Natural killer cell treated with Interleukin-12 subunit alpha and Interleukin-12 subunit beta and Interleukin-15 and Interleukin-18, amount 100 ng/mL, for 72 hours (primary cell): ENCODE results near the gene TBC1D10A. TPM values are rescaled to one million over a fixed set of nuclear protein-coding genes. Genes with fewer than 3 reads are reported as not detected.
"Not testable (repeated sequence)": the region's sequence is repeated elsewhere in the genome, so short reads cannot be mapped to it uniquely, and the experiment has no call there.

ENCODE experiments used
- ATAC-seq, 2 donors: fragments of 150-1000 bp; cut with Tn5 transposase in 1 of 2; sonication (Bioruptor Pico), chemical (Tn5 transposase) in 1 of 2; 2 replicates each; pipeline ENCODE4 v1.10.0; 2021
- DNase-seq: peaks from one replicate; pipeline ENCODE4 v3.0.0; 2022; ENCODE audit warnings: low spot score
- H3K27ac Mint-ChIP-seq, 2 donors: 1 replicate in 1 of 2; 2 replicates in 1 of 2; pipeline ENCODE4 v1.8.0; 2022; ENCODE audit warnings: mixed read lengths in 2 of 2, mild to moderate bottlenecking in 1 of 2, moderate library complexity in 1 of 2
- H3K27me3 Mint-ChIP-seq, 2 donors: 1 replicate in 1 of 2; 2 replicates in 1 of 2; pipeline ENCODE4 v1.8.0; 2022; ENCODE audit warnings: mixed read lengths in 2 of 2
- H3K36me3 Mint-ChIP-seq: one replicate; pipeline ENCODE4 v1.8.0; 2022; ENCODE audit warnings: mixed read lengths
- H3K4me1 Mint-ChIP-seq, 2 donors: 1 replicate in 1 of 2; 2 replicates in 1 of 2; pipeline ENCODE4 v1.8.0; 2022; ENCODE audit warnings: low read depth in 2 of 2, mixed read lengths in 2 of 2, mild to moderate bottlenecking in 1 of 2
- H3K4me3 Mint-ChIP-seq: one replicate; pipeline ENCODE4 v1.8.0; 2022; ENCODE audit warnings: mixed read lengths
- H3K9me3 Mint-ChIP-seq: 2 replicates; pipeline ENCODE4 v1.8.0; 2022; ENCODE audit warnings: mixed read lengths
- total RNA-seq, 2 donors: library from RNA; stranded (reverse); gene quantifications; one replicate each; pipeline ENCODE4 v1.2.3, GENCODE V29; 2022

The TBC1D10A gene
- total RNA-seq, 2 donors from 2014 or later = 13.9 to 28.3 TPM

DNA sequence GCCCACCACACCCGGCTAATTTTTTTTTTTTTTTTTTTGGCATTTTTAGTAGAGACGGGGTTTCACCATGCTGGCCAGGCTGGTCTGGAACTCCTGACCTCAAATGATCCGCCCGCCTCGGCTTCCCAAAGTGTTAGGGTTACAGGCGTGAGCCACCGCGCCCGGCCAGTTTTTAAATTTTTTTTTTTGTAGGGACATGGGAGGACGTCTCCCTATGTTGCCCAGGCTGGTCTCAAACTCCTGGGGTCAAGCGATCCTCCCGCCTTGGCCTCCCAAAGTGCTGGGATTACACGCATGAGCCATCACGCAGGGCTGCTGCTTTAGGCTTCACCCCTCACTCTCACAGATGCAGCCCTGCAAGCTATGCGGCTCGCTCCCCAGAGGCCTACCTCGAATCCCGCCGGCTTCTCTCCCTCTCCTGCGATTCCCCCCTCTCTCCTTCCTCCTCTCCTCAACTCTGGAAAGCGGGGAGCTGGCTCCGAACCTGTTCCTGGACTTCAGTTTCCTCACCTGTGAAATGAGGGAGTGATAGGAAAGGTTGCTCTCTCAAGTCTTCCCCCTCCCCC, 31.0 kb upstream of the TBC1D10A start:
- DNase-seq (no peak), ATAC-seq (no peak)
- Mint-ChIP-seq H3K36me3 (peaks cover 9% of the 10 kb centered on the region), H3K9me3 (no peaks in the 10 kb centered on the region), H3K27ac (peak overlapping the region; percentile 89 to 95), H3K27me3 (peaks cover 0 to 2% of the 10 kb centered on the region in 2 donors), H3K4me1 (peaks cover 37 to 49% of the 10 kb centered on the region in 2 donors), H3K4me3 (peak overlapping the region; percentile 89)

DNA sequence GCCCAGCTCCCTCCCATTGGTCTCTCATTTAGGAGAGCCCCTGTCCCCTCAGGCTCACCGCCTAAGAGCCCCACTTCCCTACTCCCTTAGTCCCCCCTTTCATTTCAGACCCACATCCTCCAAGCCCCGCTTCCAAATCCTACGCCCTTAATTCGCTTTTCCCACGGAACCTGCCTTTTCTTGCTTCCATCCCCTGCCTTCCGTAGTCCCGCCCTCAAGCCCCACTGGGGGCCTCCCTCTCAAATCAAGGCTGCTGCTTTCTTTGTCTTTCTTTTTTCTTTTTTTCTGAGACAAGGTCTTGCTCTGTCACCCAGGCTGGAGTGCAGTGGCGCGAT, 30.5 kb upstream of the TBC1D10A start:
- peaks cover 41 to 54% of the 10 kb centered on the region in 2 donors for H3K4me1 Mint-ChIP-seq

DNA sequence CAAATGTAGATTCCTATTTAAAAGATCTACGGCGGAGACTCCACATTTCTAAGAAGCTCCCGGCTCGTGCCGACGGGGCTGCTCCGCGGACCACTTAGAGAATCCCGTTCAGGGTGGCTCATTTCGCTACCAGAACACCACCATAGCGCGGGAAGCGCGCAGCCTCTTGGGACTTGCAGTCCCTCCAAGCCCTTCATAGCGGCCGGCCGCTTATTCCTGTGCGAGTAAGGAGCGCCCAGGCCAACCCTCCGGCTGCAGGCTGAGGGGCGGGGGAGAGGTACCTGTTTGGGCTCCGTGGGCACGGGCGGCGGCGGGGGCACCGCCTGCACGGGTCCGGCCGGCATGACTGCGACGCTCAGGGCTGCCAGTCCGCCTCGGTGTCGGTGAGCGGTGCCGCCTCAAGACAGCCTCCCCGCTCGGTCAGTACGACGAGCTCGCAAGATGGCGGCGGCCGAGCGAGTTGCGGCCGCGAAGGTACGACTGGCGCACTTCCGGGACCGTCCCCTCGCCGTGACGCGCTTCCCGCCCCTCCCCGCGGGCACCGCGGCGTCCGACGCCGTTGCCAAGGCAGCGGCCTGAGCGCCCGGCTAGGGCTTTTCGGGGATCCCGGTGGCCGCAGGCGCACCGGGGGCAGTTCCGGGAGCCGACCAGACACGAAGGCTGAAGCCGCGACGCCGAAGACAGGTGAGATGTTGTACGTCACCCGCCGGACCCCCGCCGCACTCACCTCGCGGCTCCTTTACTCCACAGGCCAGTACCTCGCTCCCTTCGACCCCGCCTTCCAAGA, 29.9 kb upstream of the TBC1D10A start, which contains the start of the genes CCDC157 and SF3A1:
Gene CCDC157 (plus strand): TSS at position 559 of the 787 bp plus-strand sequence. CDS start 8,994 bp downstream, outside the sequence.
Gene SF3A1 (minus strand): TSS at position 446 of the 787 bp plus-strand sequence. CDS start 102 bp downstream, at position 344.
- peaks cover 0 to 2% of the 10 kb centered on the region in 2 donors for H3K27me3 Mint-ChIP-seq
- DNase-seq = peak; percentile 93
- H3K27ac Mint-ChIP-seq = peak within 1 kb of the TSS; percentile 89 to 95
- H3K9me3 Mint-ChIP-seq = no peaks in the 10 kb centered on the region
- H3K36me3 Mint-ChIP-seq = peaks cover 9% of the 10 kb centered on the region
- ATAC-seq = peak; percentile 95 to 96
- H3K4me1 Mint-ChIP-seq = peaks cover 47 to 60% of the 10 kb centered on the region in 2 donors
- peak within 1 kb of the TSS; percentile 89 for H3K4me3 Mint-ChIP-seq

More for the DNA sequence above, 30.5 kb upstream of the TBC1D10A start:
- DNase-seq (no peak), ATAC-seq (no peak)
- Mint-ChIP-seq H3K4me3 (peak overlapping the region; percentile 89), H3K27me3 (peaks cover 0 to 2% of the 10 kb centered on the region in 2 donors), H3K9me3 (no peaks in the 10 kb centered on the region), H3K27ac (peak overlapping the region; percentile 89 to 95), H3K36me3 (peaks cover 9% of the 10 kb centered on the region)

DNA sequence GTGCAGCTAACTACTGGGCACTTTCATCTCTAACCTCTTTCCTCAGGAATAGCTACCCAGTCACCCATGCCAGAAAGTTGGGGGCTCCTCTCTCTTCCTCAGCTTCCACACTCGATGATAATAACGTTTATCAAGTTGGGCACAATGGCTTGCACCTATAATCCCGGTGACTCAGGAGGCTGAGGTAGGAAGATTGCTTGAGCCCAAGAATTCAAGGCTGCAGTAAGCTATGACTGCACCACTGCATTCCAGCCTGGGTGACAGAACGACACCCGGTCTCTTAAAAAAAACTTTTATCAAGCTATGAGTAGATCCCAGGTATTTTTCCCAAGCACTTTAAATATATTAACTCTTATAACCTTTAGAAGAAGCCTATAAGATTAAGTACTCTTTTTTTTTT, 27.9 kb upstream of the TBC1D10A start:
- H3K4me1 Mint-ChIP-seq = peaks cover 55 to 64% of the 10 kb centered on the region in 2 donors

DNA sequence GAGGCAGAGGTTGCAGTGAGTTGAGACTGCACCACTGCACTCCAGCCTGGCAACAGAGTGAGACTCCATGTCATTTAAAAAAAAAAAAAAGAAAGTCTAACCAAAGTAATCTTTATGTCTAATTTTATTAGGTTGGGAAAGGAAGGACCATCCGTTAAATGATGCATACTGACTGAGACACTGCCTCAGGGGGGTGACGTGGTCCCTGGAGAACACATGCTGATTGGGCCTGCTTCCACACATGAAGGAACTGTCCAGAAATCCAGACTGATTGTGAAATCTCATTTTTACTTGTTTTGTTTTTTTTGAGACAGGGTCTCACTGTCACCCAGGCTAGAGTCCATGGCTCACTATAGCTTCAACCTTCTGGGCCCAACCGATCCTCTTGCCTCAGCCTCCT, 24.5 kb upstream of the TBC1D10A start:
- Mint-ChIP-seq H3K4me3 (no peak overlapping the region), H3K36me3 (peaks cover 9% of the 10 kb centered on the region), H3K27me3 (no peaks in the 10 kb centered on the region), H3K9me3 (no peaks in the 10 kb centered on the region), H3K27ac (peak overlapping the region in 1 of 2 donors; percentile 72), H3K4me1 (peaks cover 58 to 61% of the 10 kb centered on the region in 2 donors)
- no peak for ATAC-seq
- DNase-seq = no peak

More for the DNA sequence above, 27.9 kb upstream of the TBC1D10A start:
- H3K36me3 Mint-ChIP-seq = peaks cover 9% of the 10 kb centered on the region
- peaks cover 0 to 2% of the 10 kb centered on the region in 2 donors for H3K27me3 Mint-ChIP-seq
- peak overlapping the region; percentile 89 to 95 for H3K27ac Mint-ChIP-seq
- ATAC-seq (no peak), DNase-seq (no peak)
- H3K4me3 Mint-ChIP-seq = peak overlapping the region; percentile 73
- H3K9me3 Mint-ChIP-seq = no peaks in the 10 kb centered on the region

DNA sequence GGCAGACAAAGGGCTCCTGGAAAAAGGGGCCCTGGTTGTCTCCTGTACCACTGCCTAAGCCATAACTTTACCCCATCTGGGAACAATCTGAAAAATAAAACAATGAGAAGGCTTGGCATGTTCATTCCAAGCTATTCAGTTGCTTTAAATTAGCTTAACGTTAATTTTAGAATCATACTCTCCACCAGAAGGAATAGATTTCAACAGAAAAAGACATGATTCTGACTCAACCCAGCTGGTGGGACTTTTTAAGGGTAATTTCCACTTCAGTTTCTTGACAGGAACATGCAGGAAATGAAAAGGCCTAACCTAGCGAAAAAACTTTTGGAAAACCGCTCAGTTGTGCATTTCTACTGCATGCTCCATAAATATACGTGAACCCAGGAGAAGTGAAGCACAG, 22.1 kb upstream of the TBC1D10A start:
- DNase-seq (no peak), ATAC-seq (no peak)
- H3K27ac Mint-ChIP-seq = peak overlapping the region; percentile 75 to 83
- peaks cover 8% of the 10 kb centered on the region for H3K36me3 Mint-ChIP-seq
- H3K4me3 Mint-ChIP-seq = peak overlapping the region; percentile 59
- H3K9me3 Mint-ChIP-seq = no peaks in the 10 kb centered on the region
- H3K27me3 Mint-ChIP-seq = no peaks in the 10 kb centered on the region
- H3K4me1 Mint-ChIP-seq = peaks cover 37% of the 10 kb centered on the region in 2 donors

DNA sequence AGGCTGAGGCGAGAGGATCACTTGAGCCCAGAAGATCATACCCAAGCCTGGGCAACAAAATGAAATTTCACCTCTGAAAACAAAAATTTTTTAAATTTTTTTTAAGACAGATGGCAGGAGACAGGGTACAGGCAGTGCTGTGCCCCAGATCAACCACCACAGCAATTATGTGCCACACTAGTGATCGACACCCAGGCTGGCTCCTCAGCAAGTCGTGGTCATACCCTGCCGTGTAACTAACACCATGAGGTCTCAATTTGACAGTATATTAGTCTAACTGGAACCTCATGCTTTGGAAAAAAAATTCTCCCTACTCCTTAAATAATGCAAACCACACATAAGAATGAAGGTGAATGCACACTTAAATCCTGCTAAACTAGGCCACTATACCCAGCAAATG, 21.7 kb upstream of the TBC1D10A start:
- ATAC-seq (peak in 1 of 2 donors; percentile 64), DNase-seq (no peak)
- Mint-ChIP-seq H3K27ac (peak overlapping the region; percentile 75 to 83), H3K9me3 (no peaks in the 10 kb centered on the region), H3K4me3 (peak overlapping the region; percentile 59), H3K27me3 (no peaks in the 10 kb centered on the region), H3K4me1 (peaks cover 33 to 35% of the 10 kb centered on the region in 2 donors), H3K36me3 (peaks cover 8% of the 10 kb centered on the region)

DNA sequence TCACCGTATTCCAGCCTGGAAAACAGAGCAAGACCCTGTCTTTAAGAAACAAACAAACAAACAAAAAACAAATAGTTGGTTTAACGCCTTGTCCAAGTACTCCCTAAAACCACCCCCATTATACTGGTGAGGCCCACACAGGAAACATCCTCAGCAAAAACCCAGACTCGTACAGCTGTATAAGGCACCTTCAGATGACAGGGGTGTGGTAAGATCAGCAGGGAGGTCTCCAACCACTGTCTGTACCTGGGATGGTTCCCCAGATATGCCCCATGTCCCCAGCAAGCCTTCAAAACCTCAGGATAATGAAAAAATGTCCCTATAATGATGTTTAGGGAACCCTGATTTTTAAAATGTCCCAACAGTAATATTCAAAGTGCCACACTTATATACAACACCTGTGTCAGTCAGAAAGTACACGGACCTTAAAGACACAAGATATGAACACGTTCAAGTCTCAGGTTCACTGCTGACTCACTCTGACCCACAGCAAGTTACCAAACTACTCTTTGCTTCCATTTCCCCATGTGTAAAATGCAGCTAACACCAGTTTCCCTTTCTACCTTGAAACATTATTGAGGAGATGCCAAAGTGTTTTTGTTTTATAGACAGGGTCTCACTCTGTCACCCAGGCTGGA, 20.6 kb upstream of the TBC1D10A start:
- no peaks in the 10 kb centered on the region for H3K9me3 Mint-ChIP-seq
- peak in 1 of 2 donors; percentile 61 for ATAC-seq
- H3K27me3 Mint-ChIP-seq = no peaks in the 10 kb centered on the region
- H3K27ac Mint-ChIP-seq = peak overlapping the region; percentile 46 to 83
- DNase-seq = no peak
- peaks cover 13% of the 10 kb centered on the region for H3K36me3 Mint-ChIP-seq
- peaks cover 24 to 27% of the 10 kb centered on the region in 2 donors for H3K4me1 Mint-ChIP-seq
- H3K4me3 Mint-ChIP-seq = peak overlapping the region; percentile 49

DNA sequence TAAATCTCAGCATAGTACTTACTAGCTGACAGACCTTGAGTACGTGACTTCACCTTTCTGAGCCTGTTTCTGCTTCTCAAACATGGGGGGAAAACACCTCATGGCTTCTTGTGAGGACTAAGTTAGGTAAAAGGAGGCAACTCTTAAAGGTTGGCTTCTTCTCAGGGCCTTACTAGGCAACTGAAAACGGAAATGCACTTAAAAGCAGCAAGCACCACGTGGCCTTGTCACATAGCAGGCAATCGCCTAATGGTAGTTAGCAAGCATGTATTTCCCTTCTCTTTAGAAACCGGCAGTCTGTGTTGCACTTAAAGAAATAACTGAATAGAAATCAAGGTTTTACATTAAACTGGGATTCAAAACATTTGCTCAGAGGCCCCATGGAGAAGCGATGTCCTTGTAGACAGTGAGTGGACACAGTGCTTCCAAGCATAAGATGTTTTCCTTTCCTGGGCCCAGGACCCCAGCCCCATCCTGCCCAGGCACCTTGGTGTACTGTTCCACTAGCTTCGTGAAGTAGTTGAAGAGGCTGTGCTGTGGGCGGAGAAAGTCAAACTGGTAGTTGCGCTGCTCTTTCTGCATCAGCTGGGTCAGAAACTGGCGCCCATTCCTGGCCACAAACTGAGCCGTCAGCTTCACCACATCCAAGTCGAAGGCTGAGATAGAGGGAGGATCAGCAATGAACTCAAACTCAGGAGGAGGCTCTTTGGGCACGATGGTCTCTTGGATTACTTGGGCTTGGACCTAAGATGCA, 17.9 kb upstream of the TBC1D10A start:
- Mint-ChIP-seq H3K27ac (no peak overlapping the region), H3K9me3 (no peaks in the 10 kb centered on the region), H3K4me1 (peaks cover 12 to 13% of the 10 kb centered on the region in 2 donors), H3K36me3 (peaks cover 13% of the 10 kb centered on the region), H3K27me3 (no peaks in the 10 kb centered on the region), H3K4me3 (no peak overlapping the region)
- ATAC-seq = no peak
- no peak for DNase-seq

DNA sequence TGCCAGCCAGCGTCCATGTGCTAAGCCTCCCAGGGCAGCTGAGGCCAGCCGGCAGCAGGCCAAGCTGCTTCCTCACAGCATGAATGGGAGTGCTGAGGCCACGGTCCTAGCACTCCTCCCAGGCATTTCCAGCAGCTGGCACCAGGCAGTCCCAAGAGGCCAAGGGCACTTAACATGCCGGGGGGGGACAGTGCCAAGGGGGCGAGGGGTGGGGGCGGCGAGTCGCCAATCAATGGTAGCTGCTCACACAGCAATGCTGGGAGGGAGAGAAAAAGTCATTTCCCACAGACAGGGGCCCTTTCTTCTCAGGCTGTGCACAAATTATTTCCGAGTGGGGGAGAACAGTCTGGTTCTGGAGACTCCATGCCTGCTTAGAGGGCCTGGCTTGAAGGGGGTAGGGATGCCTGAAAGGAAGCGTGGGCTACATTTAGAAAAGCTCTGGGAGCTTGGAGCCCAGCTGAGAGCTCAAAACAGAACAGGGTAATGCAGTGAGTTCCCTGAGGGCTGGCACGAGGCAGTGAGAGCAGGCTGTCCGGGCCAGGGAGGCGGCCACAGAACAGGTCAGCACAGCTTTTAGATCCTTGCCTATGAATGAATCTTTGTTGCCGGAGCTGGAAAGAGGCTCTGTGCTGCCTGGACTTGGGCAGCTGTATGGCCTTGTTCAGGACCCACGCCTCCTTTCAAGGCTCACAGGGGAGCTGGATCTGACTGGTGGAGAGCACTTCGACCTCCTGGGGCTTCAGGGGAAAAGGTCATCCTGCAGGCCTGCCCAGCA, 14.4 kb upstream of the TBC1D10A start:
- Mint-ChIP-seq H3K27me3 (no peaks in the 10 kb centered on the region), H3K27ac (no peak overlapping the region), H3K4me3 (no peak overlapping the region), H3K4me1 (no peaks in the 10 kb centered on the region), H3K36me3 (peaks cover 17% of the 10 kb centered on the region), H3K9me3 (no peaks in the 10 kb centered on the region)
- DNase-seq (no peak), ATAC-seq (no peak)

DNA sequence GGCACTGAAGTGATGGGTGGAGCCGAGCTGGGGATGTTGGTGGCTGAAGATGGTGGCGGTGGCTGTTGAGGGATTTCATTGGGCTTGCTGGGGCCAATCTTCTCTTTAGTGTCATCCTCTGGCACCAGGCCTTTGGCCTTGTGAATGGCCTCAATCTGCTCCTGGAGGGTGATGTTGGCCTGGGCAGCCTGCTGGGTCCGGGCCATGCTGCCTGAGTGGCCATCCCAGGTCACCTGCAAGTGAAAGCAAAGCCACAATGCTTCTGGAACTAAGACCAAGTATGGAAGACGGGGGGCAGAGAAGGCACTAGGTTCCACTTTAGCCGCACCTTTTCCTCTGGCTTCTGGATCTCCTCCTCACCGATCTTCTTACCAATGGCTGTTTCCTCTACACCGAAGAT, 12.1 kb upstream of the TBC1D10A start:
- Mint-ChIP-seq H3K27ac (no peak overlapping the region), H3K9me3 (no peaks in the 10 kb centered on the region), H3K27me3 (no peaks in the 10 kb centered on the region), H3K4me1 (no peaks in the 10 kb centered on the region), H3K4me3 (no peak overlapping the region), H3K36me3 (peaks cover 11% of the 10 kb centered on the region)
- ATAC-seq = no peak
- DNase-seq = no peak

DNA sequence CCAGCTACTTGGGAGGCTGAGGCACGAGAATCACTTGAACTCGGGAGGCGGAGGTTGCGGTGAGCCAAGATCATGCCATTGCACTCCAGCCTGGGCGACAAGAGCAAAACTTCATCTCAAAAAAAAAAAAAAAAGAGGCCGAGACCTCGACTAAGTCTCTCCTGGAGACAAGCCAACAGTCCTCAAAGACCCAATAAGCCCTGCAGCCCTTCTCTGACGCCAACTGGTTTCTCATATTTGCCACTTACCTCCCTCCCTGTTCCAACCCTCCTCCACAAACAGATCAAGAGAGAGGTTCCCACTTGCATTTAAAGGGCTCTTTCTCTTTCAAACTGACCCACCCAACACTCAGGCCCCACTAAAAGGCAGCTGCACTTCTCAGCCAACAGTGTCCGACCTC, 11.6 kb upstream of the TBC1D10A start:
- not testable (repeated sequence) for H3K9me3 Mint-ChIP-seq, H3K27ac Mint-ChIP-seq, ATAC-seq, H3K36me3 Mint-ChIP-seq, DNase-seq, H3K4me3 Mint-ChIP-seq, H3K27me3 Mint-ChIP-seq, H3K4me1 Mint-ChIP-seq

DNA sequence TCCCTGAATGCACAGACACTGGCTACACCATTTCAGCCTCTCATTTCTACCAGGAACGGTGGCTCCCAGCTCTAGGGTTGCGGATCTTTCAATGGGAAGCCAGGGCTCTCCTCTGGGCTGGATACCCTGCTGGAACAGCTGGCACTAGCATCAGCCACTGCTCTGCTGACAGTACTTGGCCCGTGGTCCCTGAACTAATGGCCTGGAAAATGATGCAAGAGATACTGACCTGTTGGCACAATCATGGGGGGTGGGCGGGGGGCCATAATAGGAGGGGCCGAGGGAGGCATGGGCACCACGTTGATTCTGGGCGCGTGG, 10.7 kb upstream of the TBC1D10A start:
- Mint-ChIP-seq H3K27ac (no peak overlapping the region), H3K4me3 (no peak overlapping the region), H3K27me3 (no peaks in the 10 kb centered on the region), H3K36me3 (peaks cover 4% of the 10 kb centered on the region), H3K4me1 (no peaks in the 10 kb centered on the region), H3K9me3 (no peaks in the 10 kb centered on the region)
- ATAC-seq (no peak), DNase-seq (no peak)
